A673 (cell line): Measurements from ENCODE around the gene JAKMIP1.

Source experiments
- CTCF ChIP-seq: fragments of 300-800, 200-600 bp; sonication (generic); conservative IDR thresholded peaks from 2 replicates; pipeline ENCODE4 v1.5.1; 2017; ENCODE audit warnings: low read depth, mild to moderate bottlenecking, antibody characterized with exemption, low read length, moderate library complexity, mixed read lengths
- EZH2 ChIP-seq: fragments of 200-600 bp; sonication (generic); IDR thresholded peaks from 2 replicates; pipeline ENCODE4 v1.6.1; 2017; ENCODE audit warnings: borderline replicate concordance, low read depth, mild to moderate bottlenecking, mixed read lengths, antibody characterized with exemption, low read length; ENCODE audit not compliant: poor library complexity, severe bottlenecking

DNA sequence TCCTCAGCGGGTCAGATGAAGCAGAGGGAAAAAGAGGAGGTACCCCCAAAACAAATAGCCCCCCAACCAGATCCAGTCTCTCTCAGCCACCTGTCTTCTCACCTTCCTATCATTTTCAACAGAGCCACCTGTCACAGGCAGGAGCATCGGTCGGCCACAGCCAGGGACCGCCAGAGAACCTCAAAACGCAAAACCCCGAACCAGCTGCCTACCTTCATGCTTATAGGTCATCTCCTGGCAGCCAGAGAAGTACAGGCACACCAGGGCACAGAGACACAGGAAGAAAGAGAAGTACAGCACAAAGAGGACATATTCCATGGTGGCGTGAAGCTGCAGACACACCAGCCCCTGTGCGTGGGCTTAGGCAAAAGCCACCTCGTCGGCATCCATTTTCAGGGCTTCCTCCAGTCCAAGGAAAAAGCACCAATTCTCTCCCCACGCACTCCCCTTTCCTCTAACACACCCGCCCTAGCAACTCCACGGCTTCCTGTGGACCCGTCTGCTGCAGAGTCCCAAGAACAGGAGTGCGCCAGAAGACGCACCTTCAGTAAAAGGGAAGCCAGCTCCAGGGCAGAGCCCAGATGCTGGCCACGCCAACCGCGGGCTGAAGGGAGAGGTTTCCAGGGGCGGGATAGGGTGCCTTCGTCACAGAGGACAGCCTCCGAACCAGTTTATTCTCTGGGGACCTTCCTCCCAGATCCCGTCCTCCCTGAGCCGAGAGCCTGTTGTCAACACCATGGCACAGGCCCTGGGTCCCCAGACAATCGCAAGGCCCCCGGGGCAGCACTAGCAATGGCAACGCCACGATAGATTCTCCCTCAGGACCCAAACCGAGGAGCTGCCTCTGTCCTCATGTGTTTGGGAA lies 130.3 kb downstream of the JAKMIP1 start:
- TF ChIP-seq CTCF (no peak), EZH2 (no peak)
